Tibial nerve (tissue), 4 donors: ENCODE results near the gene GABRA4.

Experiments
- EP300 ChIP-seq, 2 donors: sonication (generic); formaldehyde crosslinking; IDR thresholded peaks; one replicate each; pipeline ENCODE4 v1.6.1; 2017; ENCODE audit warnings: antibody characterized with exemption in 2 of 2, mild to moderate bottlenecking in 1 of 2
- POLR2A ChIP-seq, 2 donors: fragments of 450-650 bp; IDR thresholded peaks; one replicate each; pipeline ENCODE4 v1.6.1; 2017; ENCODE audit warnings: antibody characterized with exemption in 2 of 2, mild to moderate bottlenecking in 2 of 2, moderate library complexity in 2 of 2
- TF ChIP-seq, protein P1 (sequence below), 5 experiments: fragments of 200-600 bp in 3 of 5; fragments of 450-650 bp in 2 of 5; sonication (generic) in 3 of 5; IDR thresholded peaks; one replicate each; pipeline ENCODE4 v1.5.1; 2016 to 2019; ENCODE audit warnings: antibody characterized with exemption in 5 of 5, mild to moderate bottlenecking in 3 of 5, moderate library complexity in 2 of 5

DNA sequence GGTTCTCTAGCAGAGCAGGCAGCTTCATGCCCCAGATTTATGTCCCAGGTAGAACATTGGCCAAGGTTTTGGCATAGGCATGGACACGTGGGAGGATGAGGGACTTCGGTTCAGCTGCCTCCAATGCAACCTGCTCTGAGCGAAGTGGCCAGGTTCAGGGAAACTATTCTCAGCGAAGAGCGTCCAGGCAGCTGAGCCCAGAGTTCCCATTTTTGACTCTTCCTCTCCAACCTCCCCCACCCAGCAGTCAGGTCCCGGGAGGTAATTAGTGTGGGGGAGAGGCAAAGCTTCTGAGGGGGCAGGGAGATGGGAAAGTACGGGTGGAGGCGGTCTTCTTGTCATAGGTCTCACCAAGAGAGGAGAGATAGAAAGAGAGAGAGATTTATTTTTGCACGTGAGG, 1.0 kb downstream of the GABRA4 start:
- TF ChIP-seq, protein P1, sequence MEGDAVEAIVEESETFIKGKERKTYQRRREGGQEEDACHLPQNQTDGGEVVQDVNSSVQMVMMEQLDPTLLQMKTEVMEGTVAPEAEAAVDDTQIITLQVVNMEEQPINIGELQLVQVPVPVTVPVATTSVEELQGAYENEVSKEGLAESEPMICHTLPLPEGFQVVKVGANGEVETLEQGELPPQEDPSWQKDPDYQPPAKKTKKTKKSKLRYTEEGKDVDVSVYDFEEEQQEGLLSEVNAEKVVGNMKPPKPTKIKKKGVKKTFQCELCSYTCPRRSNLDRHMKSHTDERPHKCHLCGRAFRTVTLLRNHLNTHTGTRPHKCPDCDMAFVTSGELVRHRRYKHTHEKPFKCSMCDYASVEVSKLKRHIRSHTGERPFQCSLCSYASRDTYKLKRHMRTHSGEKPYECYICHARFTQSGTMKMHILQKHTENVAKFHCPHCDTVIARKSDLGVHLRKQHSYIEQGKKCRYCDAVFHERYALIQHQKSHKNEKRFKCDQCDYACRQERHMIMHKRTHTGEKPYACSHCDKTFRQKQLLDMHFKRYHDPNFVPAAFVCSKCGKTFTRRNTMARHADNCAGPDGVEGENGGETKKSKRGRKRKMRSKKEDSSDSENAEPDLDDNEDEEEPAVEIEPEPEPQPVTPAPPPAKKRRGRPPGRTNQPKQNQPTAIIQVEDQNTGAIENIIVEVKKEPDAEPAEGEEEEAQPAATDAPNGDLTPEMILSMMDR (IDR thresholded peaks at IDR 0.05), result no peak
- no peak for TF ChIP-seq EP300 (IDR thresholded peaks at IDR 0.05)
- no peak for TF ChIP-seq POLR2A (IDR thresholded peaks at IDR 0.05)
